ENCODE results near the gene RHBDF1. TPM values are rescaled to one million over a fixed set of nuclear protein-coding genes. Genes with fewer than 3 reads are reported as not detected.

The RHBDF1 gene
- total RNA-seq, 1 experiment from 2014 or later = 93.7 TPM

Other genes with a start within 250 kb of the RHBDF1 start
- gene POLR3K, start 19.0 kb downstream of the RHBDF1 start, total RNA-seq (2014; rRNA removed) = 4.0 and 6.7 TPM in 2 replicates
- 28.1 and 31.8 TPM in 2 replicates for gene SNRNP25, start 18.8 kb downstream of the RHBDF1 start, total RNA-seq (2014; rRNA removed)
- gene MPG, start 5.6 kb upstream of the RHBDF1 start, total RNA-seq (2014; rRNA removed) = 254 and 304 TPM in 2 replicates
- gene NPRL3, start 66.0 kb upstream of the RHBDF1 start, total RNA-seq (2014; rRNA removed) = 11.5 and 21.8 TPM in 2 replicates
- gene HBZ, start 80.0 kb upstream of the RHBDF1 start, total RNA-seq (2014; rRNA removed) = not detected in 2 replicates
- gene HBM, start 93.3 kb upstream of the RHBDF1 start, total RNA-seq (2014; rRNA removed) = not detected in 2 replicates
- gene HBA2, start 100.2 kb upstream of the RHBDF1 start, total RNA-seq (2014; rRNA removed) = 0.77 TPM in 1 of 2 replicates, not detected in the other
- gene HBA1, start 104.0 kb upstream of the RHBDF1 start, total RNA-seq (2014; rRNA removed) = not detected in 2 replicates
- gene HBQ1, start 107.8 kb upstream of the RHBDF1 start, total RNA-seq (2014; rRNA removed) = 1.5 TPM in 1 of 2 replicates, not detected in the other
- gene LUC7L, start 156.8 kb upstream of the RHBDF1 start, total RNA-seq (2014; rRNA removed) = 51.2 and 56.2 TPM in 2 replicates
- 107 and 132 TPM in 2 replicates for gene FAM234A, start 162.2 kb upstream of the RHBDF1 start, total RNA-seq (2014; rRNA removed)
- gene RGS11, start 203.3 kb upstream of the RHBDF1 start, total RNA-seq (2014; rRNA removed) = 0.96 and 1.1 TPM in 2 replicates
- not detected in 2 replicates for gene ARHGDIG, start 208.0 kb upstream of the RHBDF1 start, total RNA-seq (2014; rRNA removed)
- 0.29 and 1.2 TPM in 2 replicates for gene PDIA2, start 210.5 kb upstream of the RHBDF1 start, total RNA-seq (2014; rRNA removed)